Fibroblast of peridontal ligament (primary cell): ENCODE results near the gene SBNO2.

Source experiments
- DNase-seq: peaks from one replicate; pipeline ENCODE4 v3.0.0-alpha.2; 2010; ENCODE audit errors: extremely low read depth

SBNO2 gene

GRCh38 chr19:1070931-1071791 lies 102.9 kb downstream of the SBNO2 start:
- DNase-seq: no peak

GRCh38 chr19:1070576-1070930 lies 103.5 kb downstream of the SBNO2 start:
- DNase-seq: no peak

GRCh38 chr19:1069009-1069779 lies 104.9 kb downstream of the SBNO2 start:
- DNase-seq: no peak

GRCh38 chr19:1068009-1069001 lies 105.8 kb downstream of the SBNO2 start:
- no peak for DNase-seq

GRCh38 chr19:1067341-1067957 lies 106.6 kb downstream of the SBNO2 start:
- no peak for DNase-seq

- no peak for DNase-seq
Measured at GRCh38 chr19:1066748-1067340, 107.2 kb downstream of the SBNO2 start, which contains the start of gene ARHGAP45. Gene ARHGAP45 (plus strand): TSS chr19:1067167. CDS start chr19:1067406, 239 bp downstream.

GRCh38 chr19:1066251-1066747 lies 107.8 kb downstream of the SBNO2 start:
- no peak for DNase-seq

- DNase-seq: no peak
Measured at GRCh38 chr19:1065606-1066109, 108.4 kb downstream of the SBNO2 start.

GRCh38 chr19:1064661-1065605 lies 109.1 kb downstream of the SBNO2 start:
- DNase-seq: peak; percentile 53

- no peak for DNase-seq
Measured at GRCh38 chr19:1063909-1064660, 110.0 kb downstream of the SBNO2 start.

- DNase-seq: no peak
Measured at GRCh38 chr19:1063030-1063908, 110.8 kb downstream of the SBNO2 start.

GRCh38 chr19:1062387-1063029 lies 111.6 kb downstream of the SBNO2 start:
- DNase-seq: no peak

GRCh38 chr19:1061987-1062386 lies 112.1 kb downstream of the SBNO2 start:
- DNase-seq: no peak

- no peak for DNase-seq
Measured at GRCh38 chr19:1060689-1061088, 113.4 kb downstream of the SBNO2 start.

- no peak for DNase-seq
Measured at GRCh38 chr19:1058112-1058511, 116.0 kb downstream of the SBNO2 start.
